ENCODE data around the gene PLAC1.

GRCh38 chrX:134649770-134650169 lies 8.5 kb downstream of the PLAC1 start:
- no peak for TF ChIP-seq JAZF1 (CRISPR knock-in tag; IDR thresholded peaks at IDR 0.05)
- TF ChIP-seq E2F5 (CRISPR knock-in tag; IDR thresholded peaks at IDR 0.05): no peak
- TF ChIP-seq USF2 (CRISPR knock-in tag; IDR thresholded peaks at IDR 0.05): no peak
- TF ChIP-seq E2F4 (CRISPR knock-in tag; IDR thresholded peaks at IDR 0.05; ENCODE audit: borderline replicate concordance, low read depth): no peak
- TF ChIP-seq CTCF (IDR thresholded peaks at IDR 0.05): no peak
- TF ChIP-seq E2F1 (CRISPR knock-in tag; IDR thresholded peaks at IDR 0.05): no peak
- no peak for TF ChIP-seq ELF4 (CRISPR knock-in tag; IDR thresholded peaks at IDR 0.05; ENCODE audit: low read depth)
- TF ChIP-seq SP1 (CRISPR knock-in tag; conservative IDR thresholded peaks at IDR 0.05): no peak
- TF ChIP-seq ZNF232 (CRISPR knock-in tag; IDR thresholded peaks at IDR 0.05): no peak
- no peak for TF ChIP-seq NFYB (CRISPR knock-in tag; conservative IDR thresholded peaks at IDR 0.05; ENCODE audit: low read depth)

Data from WTC11 (cell line).